Neural crest cell (in vitro differentiated cells): ENCODE measurements around the gene WDR49. TPM values are rescaled to one million over a fixed set of nuclear protein-coding genes. Genes with fewer than 3 reads are reported as not detected.

Experiments used
- DNase-seq: peaks from one replicate; pipeline ENCODE4 v3.0.0; 2021; ENCODE audit warnings: low read depth, mixed read lengths, low spot score
- H3K27ac Mint-ChIP-seq: one replicate; pipeline ENCODE4 v1.8.0; 2021; ENCODE audit warnings: mild to moderate bottlenecking, mixed read lengths; ENCODE audit not compliant: unreplicated experiment
- H3K27me3 Mint-ChIP-seq: 2 replicates; pipeline ENCODE4 v1.8.0; 2021; ENCODE audit warnings: low read depth, mild to moderate bottlenecking, mixed read lengths
- H3K36me3 Mint-ChIP-seq: 2 replicates; pipeline ENCODE4 v1.8.0; 2021; ENCODE audit warnings: low read depth, mild to moderate bottlenecking, mixed read lengths
- H3K4me1 Mint-ChIP-seq: 2 replicates; pipeline ENCODE4 v1.8.0; 2021; ENCODE audit warnings: mixed read lengths
- H3K4me3 Mint-ChIP-seq: one replicate; pipeline ENCODE4 v1.8.0; 2021; ENCODE audit warnings: mild to moderate bottlenecking, mixed read lengths
- H3K9me3 Mint-ChIP-seq: 2 replicates; pipeline ENCODE4 v1.8.0; 2021; ENCODE audit warnings: mixed read lengths
- CTCF ChIP-seq: fragments of 200-600 bp; sonication (generic); conservative IDR thresholded peaks from 2 replicates; pipeline ENCODE4 v1.5.0; 2021; ENCODE audit warnings: antibody characterized with exemption, mild to moderate bottlenecking
- total RNA-seq: library from RNA; stranded (reverse); gene quantifications from 2 replicates; pipeline ENCODE4 v1.2.1, GENCODE V29; 2021

WDR49 gene
- total RNA-seq, 1 donor from 2014 or later = 5.4 TPM

GRCh38 chr3:167538081-167538480, 115.7 kb downstream of the WDR49 start:
- Mint-ChIP-seq H3K9me3 (peaks cover 9% of the 10 kb centered on the region), H3K27ac (no peak overlapping the region), H3K27me3 (no peaks in the 10 kb centered on the region), H3K4me3 (no peak overlapping the region), H3K36me3 (no peaks in the 10 kb centered on the region), H3K4me1 (no peaks in the 10 kb centered on the region)
- DNase-seq = no peak
- TF ChIP-seq CTCF = no peak

- no peak for TF ChIP-seq CTCF
- no peak overlapping the region for H3K27ac Mint-ChIP-seq
Observed at GRCh38 chr3:167521006-167521355, 132.8 kb downstream of the WDR49 start.

GRCh38 chr3:167520266-167521005, 133.3 kb downstream of the WDR49 start:
- H3K27me3 Mint-ChIP-seq = no peaks in the 10 kb centered on the region
- H3K9me3 Mint-ChIP-seq = peaks cover 5% of the 10 kb centered on the region
- no peaks in the 10 kb centered on the region for H3K4me1 Mint-ChIP-seq
- peaks cover 4% of the 10 kb centered on the region for H3K36me3 Mint-ChIP-seq
- no peak overlapping the region for H3K4me3 Mint-ChIP-seq
- no peak for DNase-seq
- H3K27ac Mint-ChIP-seq = no peak overlapping the region
- TF ChIP-seq CTCF = no peak

More at GRCh38 chr3:167521006-167521355, 132.8 kb downstream of the WDR49 start:
- no peaks in the 10 kb centered on the region for H3K4me1 Mint-ChIP-seq
- no peak for DNase-seq
- H3K9me3 Mint-ChIP-seq = peaks cover 3% of the 10 kb centered on the region
- H3K36me3 Mint-ChIP-seq = peaks cover 4% of the 10 kb centered on the region
- H3K4me3 Mint-ChIP-seq = no peak overlapping the region
- H3K27me3 Mint-ChIP-seq = no peaks in the 10 kb centered on the region

- TF ChIP-seq CTCF = no peak
- Mint-ChIP-seq H3K9me3 (no peaks in the 10 kb centered on the region), H3K27me3 (no peaks in the 10 kb centered on the region), H3K4me1 (no peaks in the 10 kb centered on the region), H3K4me3 (no peak overlapping the region), H3K36me3 (no peaks in the 10 kb centered on the region), H3K27ac (no peak overlapping the region)
- DNase-seq = no peak
Observed at GRCh38 chr3:167507954-167508353, 145.8 kb downstream of the WDR49 start.

- H3K4me1 Mint-ChIP-seq = no peaks in the 10 kb centered on the region
- H3K27ac Mint-ChIP-seq = no peak overlapping the region
- DNase-seq = no peak
- H3K4me3 Mint-ChIP-seq = no peak overlapping the region
- no peaks in the 10 kb centered on the region for H3K9me3 Mint-ChIP-seq
- H3K27me3 Mint-ChIP-seq = no peaks in the 10 kb centered on the region
- H3K36me3 Mint-ChIP-seq = no peaks in the 10 kb centered on the region
- TF ChIP-seq CTCF = no peak
Observed at GRCh38 chr3:167502401-167502800, 151.3 kb downstream of the WDR49 start.
